HG02981 (cell line): ENCODE data around the gene PCED1B.
"Not testable (repeated sequence)": the region's sequence is repeated elsewhere in the genome, so short reads cannot be mapped to it uniquely, and the experiment has no call there.

Experiments
- ATAC-seq: cut with Tn5 transposase; IDR thresholded peaks from one replicate; pipeline ENCODE4 v1.9.1; 2021; ENCODE audit warnings: mild to moderate bottlenecking, moderate library complexity; ENCODE audit not compliant: unreplicated experiment

The PCED1B gene

DNA sequence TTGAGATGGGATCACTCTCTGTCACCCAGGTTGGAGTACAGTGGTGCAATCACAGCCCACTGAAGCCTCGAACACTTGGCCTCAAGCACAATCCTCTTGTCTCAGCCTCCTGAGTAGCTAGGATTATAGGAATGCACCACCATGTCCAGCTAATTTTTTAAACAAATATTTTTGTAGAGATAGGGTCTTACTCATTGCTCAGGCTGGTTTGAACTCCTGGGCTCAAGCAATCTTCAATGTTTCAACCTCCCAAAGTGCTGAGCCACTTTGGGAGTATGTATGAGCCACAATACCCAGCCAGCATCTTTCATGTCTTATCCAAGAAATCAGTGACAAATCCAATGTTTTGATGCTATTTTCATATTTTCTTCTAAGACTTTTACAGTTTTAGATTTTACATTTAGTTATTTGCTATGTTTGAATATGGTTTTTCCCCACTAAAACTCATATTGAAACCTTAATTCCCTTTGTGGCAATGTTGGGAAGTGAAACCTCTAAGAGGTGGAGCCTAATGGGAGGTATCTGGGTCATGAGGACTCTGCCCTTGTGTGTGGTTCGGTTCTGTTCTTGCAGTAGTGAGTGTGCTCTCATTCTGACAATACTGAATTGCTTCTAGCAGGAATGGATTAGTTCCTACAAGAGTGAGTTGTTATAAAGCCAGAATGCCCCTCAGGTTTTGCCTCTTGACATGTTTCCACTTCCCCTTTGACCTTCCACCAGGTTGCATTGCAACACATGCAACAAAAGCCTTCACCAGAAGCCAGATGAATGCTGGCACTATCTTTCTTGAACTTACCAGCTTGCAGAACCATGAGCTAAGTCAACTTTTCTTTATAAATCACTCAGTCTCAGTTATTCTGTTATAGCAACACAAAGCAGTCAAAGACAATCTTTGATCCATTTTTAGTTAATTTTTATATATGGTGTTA, 81.2 kb downstream of the PCED1B start:
- ATAC-seq, result no peak

DNA sequence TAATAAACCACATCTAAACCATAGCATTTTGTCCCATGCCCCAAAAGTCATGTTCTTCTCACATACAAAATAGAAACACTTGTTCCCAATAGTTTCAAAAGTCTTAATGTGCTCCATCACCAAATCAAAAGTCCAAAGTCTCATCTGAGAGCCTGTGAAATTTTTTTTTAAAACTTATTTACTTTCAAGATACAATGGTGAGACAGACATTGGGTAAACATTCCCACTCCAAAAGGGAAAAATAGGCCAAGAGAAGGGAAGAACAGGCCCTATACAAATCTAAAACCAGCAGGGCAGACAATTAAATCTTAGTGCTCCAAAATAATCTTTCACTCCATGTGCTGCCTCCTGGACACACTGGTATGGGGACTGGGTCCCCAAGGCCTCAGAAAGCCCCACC, 84.7 kb downstream of the PCED1B start:
- ATAC-seq, result no peak

DNA sequence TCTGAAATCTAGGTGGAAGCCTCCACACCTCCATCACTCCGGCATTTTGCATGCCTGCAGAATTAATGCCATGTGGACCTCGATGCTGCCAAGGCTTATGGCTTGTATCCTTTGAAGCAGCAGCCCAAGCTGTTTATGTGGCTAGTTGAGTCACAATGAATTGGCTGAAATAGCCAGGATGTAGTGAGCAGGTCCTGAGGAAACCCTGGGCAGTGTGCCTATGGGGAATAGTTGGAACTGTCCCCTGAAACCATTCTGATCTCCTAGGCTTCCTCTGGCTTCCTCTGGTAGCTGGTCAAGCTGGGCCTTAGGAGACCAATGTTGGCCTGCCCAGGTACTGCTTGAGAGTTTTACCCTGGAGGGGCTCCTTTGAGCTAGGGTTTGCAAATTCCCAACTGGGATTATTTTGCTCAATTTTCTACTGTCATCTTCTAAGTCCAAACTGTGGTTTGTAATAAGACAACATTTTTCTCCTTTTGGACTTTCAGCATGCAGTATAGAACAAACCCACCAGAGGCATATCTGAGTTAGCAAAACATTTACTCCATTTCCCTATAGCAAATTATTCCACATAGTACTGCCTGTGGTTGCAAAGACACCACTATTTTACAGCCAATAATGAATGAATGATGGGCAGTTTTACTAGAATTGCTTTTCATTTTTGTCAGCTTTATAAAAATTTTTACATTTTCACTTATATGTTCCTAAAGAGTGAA, 85.5 kb downstream of the PCED1B start:
- ATAC-seq, result no peak

DNA sequence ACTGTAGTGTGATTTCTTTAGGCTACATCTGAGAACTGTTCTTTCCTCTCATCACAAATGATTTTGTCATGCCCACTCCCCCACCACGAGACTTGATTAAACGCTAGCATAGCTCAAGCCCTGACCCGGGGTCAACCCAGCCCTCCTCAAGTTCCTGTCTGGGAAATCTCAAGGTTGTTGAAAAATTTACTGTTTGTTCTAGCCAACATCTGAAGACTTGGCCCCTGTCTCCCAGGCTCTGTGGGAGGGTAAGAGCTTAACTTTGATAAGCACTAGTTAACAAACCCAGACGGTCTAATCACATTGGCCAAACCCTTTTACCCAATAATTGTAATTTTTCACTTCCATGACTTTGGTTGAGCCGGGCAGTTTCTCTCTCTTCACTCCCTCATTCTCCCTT, 86.5 kb downstream of the PCED1B start:
- no peak for ATAC-seq

DNA sequence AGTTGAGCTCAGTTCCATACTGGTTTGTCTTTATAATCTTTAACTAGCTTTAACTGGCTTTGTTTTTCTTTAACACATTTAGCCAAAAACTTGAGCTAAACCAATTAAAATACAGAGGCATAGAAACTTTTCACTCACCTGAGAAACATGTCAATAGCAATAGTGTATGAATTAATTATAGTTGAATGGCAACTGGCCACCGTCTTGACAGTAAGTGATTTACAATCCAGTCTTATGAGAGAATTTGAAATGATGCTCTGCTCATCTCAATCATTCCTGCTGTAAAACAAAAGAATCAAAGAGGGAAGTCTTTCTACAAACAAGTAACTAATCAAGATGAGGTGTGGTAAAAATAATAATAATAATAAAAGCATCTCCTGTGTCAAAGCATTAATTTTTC, 86.9 kb downstream of the PCED1B start:
- no peak for ATAC-seq

DNA sequence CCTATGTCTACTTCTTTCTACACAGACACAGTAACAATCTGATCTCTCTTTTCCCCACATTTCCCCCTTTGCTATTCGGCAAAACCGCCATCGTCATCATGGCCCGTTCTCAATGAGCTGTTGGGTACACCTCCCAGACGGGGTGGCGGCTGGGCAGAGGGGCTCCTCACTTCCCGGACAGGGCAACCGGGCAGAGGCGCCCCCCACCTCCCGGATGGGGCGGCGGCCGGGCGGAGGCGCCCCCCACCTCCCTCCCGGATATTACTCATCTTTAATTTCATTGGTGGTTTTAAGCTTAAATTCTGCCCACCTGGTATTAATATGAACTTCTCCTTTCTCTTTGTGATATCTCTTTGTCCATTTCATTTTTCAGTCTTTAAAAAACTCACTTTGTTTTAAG, 90.9 kb downstream of the PCED1B start:
- not testable (repeated sequence) for ATAC-seq

DNA sequence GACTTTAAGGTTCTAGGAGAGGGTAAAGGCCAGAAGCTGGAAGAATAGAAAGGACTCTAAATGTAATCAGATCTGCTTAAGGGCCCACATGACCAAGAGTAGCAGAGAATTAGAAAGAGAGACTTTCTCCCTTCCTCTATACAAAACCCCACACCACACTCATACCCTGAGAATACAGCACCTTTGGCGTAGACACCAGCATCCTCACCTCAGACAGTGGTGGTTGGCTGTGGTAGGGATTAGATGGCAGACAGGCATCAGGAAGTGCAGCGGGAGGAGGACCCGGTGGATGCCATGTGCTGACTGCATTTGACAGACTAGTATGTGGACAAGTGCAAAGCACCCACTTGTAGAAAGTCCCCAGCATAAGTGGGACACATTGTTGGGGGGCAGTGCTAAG, 98.6 kb downstream of the PCED1B start:
- ATAC-seq, result no peak

DNA sequence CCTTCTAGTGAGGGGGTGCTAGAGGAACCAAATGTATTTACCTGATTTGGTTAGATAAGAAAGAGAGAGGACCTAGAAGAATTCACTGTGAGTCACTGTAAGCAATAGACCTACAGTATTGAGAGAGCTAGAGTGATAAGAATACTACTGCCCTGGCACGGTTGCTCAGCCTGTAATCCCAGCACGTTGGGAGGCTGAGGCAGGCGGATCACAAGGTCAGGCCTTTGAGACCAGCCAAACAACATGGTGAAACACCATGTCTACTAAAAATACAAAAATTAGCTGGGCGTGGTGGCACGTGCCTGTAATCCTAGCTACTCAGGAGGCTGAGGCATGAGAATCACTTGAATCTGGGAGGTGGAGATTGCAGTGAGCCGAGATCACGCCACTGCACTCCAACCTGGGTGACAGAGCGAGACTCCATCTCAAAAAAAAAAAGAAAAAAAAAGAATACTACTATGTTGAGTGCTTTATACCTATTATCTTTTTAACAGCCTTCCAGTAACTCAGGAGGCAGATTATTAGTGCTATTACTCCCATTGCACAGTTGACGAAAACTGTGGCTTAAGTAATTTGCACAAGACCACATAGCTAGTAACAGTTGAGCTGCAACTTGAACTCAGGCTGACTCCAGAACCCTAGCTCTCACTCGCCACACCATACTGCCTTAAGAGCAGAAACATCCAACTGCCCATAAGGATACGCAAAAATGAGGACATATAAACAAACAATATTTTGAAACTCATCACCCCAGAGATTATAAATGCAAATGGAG, 102.9 kb downstream of the PCED1B start:
- ATAC-seq, result not testable (repeated sequence)

DNA sequence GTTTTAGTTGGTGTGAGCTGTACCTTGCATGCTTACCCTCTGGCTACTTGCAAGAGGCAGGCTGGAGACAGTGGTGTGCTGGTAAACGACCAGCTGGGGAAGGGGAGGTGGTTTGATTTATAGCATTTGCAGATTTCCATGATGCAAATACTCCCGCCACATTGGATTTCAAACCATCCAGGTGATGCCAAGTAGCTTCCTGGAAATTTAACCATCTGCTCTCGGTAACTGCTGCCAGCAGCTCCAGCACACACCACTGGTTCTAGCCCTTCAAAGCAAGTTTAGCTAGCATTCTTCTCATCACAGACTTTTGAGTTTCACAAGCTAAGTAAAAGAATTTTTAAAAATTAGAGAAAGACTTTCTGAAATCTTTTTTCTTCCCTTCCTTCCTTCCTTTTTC, 104.8 kb downstream of the PCED1B start:
- ATAC-seq, result no peak

DNA sequence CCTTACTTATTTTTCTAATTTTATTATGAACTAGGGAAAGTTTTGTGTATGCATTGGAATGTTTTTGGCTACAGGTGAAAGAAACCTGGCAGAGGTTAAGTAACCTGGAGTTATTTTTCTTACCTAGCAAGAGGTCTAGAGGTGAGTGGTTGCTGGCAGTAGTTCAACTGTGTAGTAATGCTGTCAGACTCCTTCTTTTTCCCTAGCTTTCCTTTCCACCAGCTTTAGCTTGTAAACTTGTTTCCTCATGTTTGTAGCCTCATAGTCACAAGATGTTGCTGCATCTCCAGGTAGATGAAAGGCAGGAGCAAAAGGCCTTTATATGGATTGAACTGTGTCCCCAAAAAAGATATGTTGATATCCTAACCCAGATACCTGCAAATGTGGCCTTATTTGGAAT, 105.4 kb downstream of the PCED1B start:
- no peak for ATAC-seq

DNA sequence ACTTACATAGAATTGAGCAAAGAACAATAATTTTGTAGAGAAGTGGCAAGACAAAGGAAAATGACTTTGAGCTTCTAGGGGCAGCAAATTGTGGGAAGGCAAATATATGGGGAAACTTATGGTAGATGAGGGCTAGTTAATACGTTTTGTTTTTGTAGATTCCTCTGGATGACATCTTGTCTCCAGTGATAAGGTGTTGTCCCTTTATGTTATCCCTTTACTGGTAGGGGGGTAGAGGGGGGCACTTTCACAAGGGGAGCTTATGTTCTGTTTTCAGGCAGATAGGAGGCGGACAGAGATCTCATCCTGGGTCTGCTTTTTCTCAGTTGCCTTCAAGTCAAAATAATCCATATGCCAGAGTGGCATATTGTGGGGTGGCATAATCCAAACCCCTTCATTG, 106.8 kb downstream of the PCED1B start:
- ATAC-seq, result no peak

DNA sequence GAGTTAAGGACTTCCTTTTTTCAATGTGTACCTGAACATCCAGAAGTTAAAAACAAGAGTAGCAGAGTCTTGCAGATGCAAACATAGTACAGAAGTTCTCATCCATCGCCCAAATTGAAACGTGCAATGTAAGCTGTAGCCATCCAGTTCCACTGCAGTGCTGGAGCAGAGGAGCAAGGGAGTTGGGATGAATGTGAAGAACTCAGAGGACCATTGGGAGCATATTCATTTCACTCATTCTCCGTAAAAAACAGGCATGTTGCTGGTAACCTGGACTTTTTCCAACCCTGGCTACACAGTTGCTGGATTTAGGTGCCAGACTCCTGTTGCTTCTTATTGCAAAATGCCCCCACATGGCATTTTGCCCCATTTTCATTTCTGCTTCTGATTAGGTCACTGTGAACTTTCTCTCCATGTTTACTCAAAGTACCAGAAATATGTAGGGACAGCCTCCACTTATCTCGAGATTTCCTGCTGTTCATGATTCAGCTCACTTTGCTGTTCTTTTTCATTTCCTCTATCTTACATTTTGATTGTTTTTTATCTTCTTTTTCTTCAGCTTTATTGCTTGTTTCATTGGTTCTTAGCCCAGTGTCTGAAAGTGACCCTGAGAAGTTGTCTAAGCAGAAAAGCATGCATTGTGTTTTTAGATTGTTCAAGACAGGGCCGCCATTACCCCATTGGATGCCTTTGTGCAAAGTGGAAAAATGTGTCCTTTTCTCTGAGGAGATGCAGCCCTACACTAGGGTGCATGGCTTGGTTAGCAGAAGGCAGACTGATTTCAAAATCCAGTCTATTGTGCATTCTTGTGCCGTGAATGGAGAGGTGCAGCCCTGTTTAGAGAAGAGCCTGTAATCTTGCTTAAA, 109.4 kb downstream of the PCED1B start:
- ATAC-seq, result no peak

DNA sequence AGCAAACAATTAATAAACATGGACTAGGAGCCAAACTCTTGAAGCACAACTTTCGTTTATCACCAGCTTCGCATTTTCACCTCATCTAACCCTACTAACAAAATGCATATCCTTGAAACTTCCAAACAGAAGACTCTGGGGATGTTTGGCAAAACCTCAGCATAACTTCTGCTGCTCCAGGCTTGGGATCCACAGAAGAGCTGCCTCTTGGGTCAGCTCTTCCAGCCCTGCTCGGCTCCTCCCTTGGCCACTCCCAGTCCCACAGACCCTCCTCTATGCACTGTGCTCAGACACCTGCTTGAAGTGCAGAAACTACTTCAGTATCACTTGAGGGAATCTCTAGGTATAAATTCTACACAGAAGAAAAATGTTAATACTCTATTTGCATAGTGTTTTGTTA, 110.3 kb downstream of the PCED1B start:
- ATAC-seq, result no peak

DNA sequence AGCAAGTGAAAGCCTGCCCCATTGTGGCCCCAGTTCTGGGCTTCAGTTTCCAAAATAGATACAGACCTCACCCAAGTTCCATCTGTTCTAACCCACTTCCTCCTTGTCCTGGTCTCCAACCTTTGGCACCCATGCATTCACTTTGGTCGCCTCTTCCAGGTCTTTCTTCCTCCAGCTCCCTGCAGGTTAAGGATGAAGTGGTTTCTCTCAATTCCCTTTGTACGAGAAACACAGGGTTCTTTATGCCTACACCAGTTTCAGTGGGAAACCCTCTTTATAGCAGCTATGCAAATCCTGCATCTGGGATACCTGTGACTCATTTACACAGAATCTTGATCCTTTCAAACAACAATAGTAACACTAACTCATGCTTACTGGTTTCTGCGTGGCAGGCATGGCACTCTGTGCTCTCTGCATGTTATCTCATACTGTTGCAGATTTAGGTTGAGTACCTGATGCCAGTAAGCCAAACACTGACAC, 110.9 kb downstream of the PCED1B start:
- ATAC-seq, result peak; percentile 48

DNA sequence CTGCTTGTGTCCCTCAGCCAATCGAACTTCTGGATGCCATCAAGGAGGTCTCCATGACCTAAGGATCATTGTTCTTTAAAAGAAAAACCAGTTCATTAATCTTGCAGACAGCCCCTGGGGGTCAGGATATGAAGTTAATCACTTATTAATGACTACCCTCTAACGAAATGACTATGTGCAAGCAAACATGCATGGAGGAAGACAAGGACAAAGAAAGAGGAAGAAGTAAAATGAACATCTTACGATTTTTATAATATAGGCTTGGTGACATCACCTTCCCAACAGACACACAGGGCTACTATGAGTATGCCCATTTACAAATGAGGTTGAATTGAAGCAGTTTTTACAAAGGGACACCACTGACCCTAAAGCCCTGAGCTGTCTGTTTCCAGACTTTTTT, 111.5 kb downstream of the PCED1B start:
- ATAC-seq, result no peak

DNA sequence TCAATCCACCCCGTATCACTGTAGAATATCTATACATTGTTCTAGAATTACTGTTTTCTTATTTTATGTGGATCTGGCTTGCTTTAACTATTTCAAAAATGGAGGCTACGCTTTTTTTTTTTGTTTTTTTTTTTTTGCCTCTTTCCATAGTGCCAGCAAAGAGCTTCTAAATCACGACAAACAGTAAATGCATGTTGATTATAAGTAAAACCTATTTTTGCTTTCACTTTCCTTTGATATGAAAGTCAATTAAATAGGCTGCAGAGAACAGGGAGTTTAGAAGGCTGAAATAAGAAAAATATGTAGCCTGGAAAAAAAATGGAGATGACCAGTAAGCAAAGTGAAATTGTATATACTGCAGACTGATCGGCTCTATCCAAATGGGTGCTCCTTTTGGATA, 112.6 kb downstream of the PCED1B start:
- ATAC-seq, result no peak

DNA sequence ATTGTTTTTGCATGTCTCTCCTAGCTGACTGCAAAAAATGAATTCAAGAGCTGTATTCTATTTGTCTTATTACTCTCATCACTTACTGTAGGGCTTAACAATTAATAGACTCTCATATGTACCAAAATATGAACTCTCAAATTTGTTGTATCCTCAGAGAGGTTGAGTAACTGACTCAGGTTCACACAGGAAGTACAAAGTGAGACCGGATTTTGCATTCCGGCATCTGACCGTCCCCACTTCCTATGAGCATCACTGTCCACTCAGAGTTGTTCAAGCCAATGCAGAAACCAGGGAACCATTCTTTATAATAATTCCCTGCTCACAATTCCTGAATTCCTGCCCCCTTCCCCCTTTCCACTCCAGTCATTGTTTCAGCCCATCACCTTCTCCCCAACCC, 113.6 kb downstream of the PCED1B start:
- no peak for ATAC-seq

DNA sequence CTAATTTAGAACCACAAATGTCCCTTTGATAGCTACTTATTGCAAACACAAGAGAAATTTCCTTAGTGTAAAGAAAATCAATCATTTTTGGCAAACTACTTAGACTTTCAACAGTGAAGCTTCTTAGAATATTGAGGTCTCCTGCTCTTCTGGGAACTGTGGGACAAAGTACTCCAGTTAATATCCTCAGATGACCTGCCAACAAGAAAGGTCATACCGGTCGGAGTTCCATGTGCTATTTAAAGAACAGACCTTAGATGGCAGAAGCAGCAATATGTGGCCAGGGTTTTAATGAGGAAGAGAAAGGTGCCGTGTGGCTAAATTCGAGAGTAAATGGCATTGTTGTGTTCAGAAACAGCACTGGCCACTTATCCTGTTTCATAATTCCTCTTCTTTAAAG, 115.1 kb downstream of the PCED1B start:
- ATAC-seq, result no peak

DNA sequence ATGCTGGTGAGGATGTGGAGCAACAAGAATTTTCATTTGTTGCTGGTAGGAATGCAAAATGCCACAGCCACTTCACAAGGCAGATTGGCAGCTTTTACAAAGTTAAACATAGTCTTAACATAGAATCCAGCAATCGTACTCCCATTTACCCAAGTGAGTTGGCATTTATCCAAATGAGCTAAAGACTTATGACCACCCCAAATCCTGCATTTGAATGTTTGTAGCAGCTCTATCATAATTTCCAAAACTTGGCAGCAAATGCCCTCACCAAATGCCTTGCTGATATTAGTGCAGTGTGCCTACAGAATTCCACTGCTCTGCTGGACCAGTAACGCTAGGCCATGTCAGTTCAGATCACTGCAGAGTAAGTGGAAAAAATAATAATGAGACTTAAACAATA, 121.0 kb downstream of the PCED1B start:
- ATAC-seq, result no peak

DNA sequence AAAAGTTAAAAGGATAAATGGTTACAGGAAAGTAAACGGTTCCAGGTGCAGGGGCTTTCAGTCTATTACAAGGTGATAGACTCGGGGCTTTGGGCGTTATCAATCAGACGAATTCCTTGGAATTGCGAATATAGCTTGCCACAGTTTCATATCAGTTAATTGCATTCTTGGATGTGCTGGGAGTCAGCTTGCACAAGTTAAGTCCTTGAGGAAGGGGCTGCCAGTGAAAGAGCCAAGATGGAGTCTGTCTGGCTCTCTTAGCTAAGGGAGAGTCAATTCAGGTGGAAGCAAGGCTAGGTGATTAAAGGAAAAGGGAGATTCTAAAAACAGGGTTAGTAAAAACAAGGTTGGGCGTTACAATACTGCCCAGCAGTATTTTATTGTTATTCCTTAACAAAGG, 121.8 kb downstream of the PCED1B start:
- ATAC-seq, result not testable (repeated sequence)
